Endothelial cell (in vitro differentiated cells): Measurements from ENCODE around the gene GRM4. TPM values are rescaled to one million over a fixed set of nuclear protein-coding genes. Genes with fewer than 3 reads are reported as not detected.

Experiments used
- DNase-seq: peaks from one replicate; pipeline ENCODE4 v3.0.0; 2021; ENCODE audit warnings: low spot score
- H3K27ac Mint-ChIP-seq: one replicate; pipeline ENCODE4 v1.8.0; 2021; ENCODE audit warnings: mixed read lengths, inconsistent platforms; ENCODE audit not compliant: unreplicated experiment
- H3K27me3 Mint-ChIP-seq: one replicate; pipeline ENCODE4 v1.8.0; 2021; ENCODE audit warnings: mild to moderate bottlenecking, moderate library complexity, mixed read lengths, inconsistent platforms; ENCODE audit not compliant: unreplicated experiment
- H3K36me3 Mint-ChIP-seq: one replicate; pipeline ENCODE4 v1.8.0; 2021; ENCODE audit warnings: mild to moderate bottlenecking, low read depth, mixed read lengths, inconsistent platforms; ENCODE audit not compliant: unreplicated experiment
- H3K4me1 Mint-ChIP-seq: one replicate; pipeline ENCODE4 v1.8.0; 2021; ENCODE audit warnings: mild to moderate bottlenecking, mixed read lengths, inconsistent platforms; ENCODE audit not compliant: unreplicated experiment
- H3K4me3 Mint-ChIP-seq: one replicate; pipeline ENCODE4 v1.8.0; 2021; ENCODE audit warnings: mild to moderate bottlenecking, mixed read lengths, inconsistent platforms; ENCODE audit not compliant: unreplicated experiment
- H3K9me3 Mint-ChIP-seq: one replicate; pipeline ENCODE4 v1.8.0; 2021; ENCODE audit warnings: mixed read lengths, inconsistent platforms; ENCODE audit not compliant: unreplicated experiment
- CTCF ChIP-seq: fragments of 200-600 bp; sonication (generic); IDR thresholded peaks from one replicate; pipeline ENCODE4 v1.5.0; 2021; ENCODE audit warnings: antibody characterized with exemption; ENCODE audit not compliant: unreplicated experiment
- total RNA-seq: library from RNA; stranded (reverse); fragmentation: NEBNext Ultra II Directional; extraction: Animal tissue kit (Norgen Biotek cat#: 25700); gene quantifications from one replicate; pipeline ENCODE4 v1.2.1, GENCODE V29; 2021; ENCODE audit not compliant: unreplicated experiment

GRM4 gene
- total RNA-seq, 1 donor from 2014 or later, result 2.6 TPM

- no peak for TF ChIP-seq CTCF
- no peak overlapping the region for H3K4me3 Mint-ChIP-seq
- DNase-seq, result no peak
- no peak overlapping the region for H3K27ac Mint-ChIP-seq
- peaks cover 2% of the 10 kb centered on the region for H3K27me3 Mint-ChIP-seq
- H3K4me1 Mint-ChIP-seq, result no peaks in the 10 kb centered on the region
- no peaks in the 10 kb centered on the region for H3K36me3 Mint-ChIP-seq
- H3K9me3 Mint-ChIP-seq, result no peaks in the 10 kb centered on the region
These were observed 145.6 kb downstream of the GRM4 start for GRCh38 chr6:34000281-34000680.

DNA sequence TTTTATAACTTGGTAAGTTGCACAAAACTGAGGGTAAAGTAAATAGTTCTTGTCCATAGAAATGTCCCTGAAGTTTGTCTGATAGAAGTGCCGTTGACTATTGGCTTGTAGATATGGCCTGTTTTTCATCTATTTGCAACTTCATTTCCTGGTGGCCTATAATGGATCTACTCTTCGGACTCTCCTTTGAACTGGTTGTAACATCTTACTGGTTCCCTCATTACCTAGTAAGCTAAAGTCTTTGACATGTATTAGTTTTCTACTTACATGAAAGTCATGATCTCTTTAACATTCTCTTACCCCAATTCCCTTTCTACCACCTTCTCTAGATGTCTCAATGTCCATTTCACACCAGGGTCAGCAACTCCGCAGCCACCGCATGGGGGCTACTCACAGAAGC is 146.3 kb downstream of the GRM4 start:
- TF ChIP-seq CTCF, result no peak
- Mint-ChIP-seq H3K27ac (no peak overlapping the region), H3K4me3 (no peak overlapping the region), H3K27me3 (peaks cover 3% of the 10 kb centered on the region), H3K4me1 (no peaks in the 10 kb centered on the region), H3K9me3 (no peaks in the 10 kb centered on the region), H3K36me3 (no peaks in the 10 kb centered on the region)
- DNase-seq, result no peak

- Mint-ChIP-seq H3K36me3 (no peaks in the 10 kb centered on the region), H3K9me3 (no peaks in the 10 kb centered on the region), H3K27me3 (peaks cover 3% of the 10 kb centered on the region), H3K4me3 (no peak overlapping the region), H3K4me1 (peaks cover 3% of the 10 kb centered on the region), H3K27ac (no peak overlapping the region)
- no peak for DNase-seq
- no peak for TF ChIP-seq CTCF
These were observed 147.2 kb downstream of the GRM4 start for GRCh38 chr6:33998660-33999059.

GRCh38 chr6:33997265-33997664 is 148.6 kb downstream of the GRM4 start:
- peaks cover 3% of the 10 kb centered on the region for H3K27me3 Mint-ChIP-seq
- TF ChIP-seq CTCF, result no peak
- no peak for DNase-seq
- H3K9me3 Mint-ChIP-seq, result no peaks in the 10 kb centered on the region
- H3K36me3 Mint-ChIP-seq, result no peaks in the 10 kb centered on the region
- H3K27ac Mint-ChIP-seq, result no peak overlapping the region
- H3K4me3 Mint-ChIP-seq, result no peak overlapping the region
- H3K4me1 Mint-ChIP-seq, result peaks cover 6% of the 10 kb centered on the region

- no peak for DNase-seq
- peaks cover 3% of the 10 kb centered on the region for H3K27me3 Mint-ChIP-seq
- peaks cover 6% of the 10 kb centered on the region for H3K4me1 Mint-ChIP-seq
- H3K9me3 Mint-ChIP-seq, result no peaks in the 10 kb centered on the region
- H3K36me3 Mint-ChIP-seq, result no peaks in the 10 kb centered on the region
- TF ChIP-seq CTCF, result no peak
- H3K4me3 Mint-ChIP-seq, result no peak overlapping the region
- H3K27ac Mint-ChIP-seq, result no peak overlapping the region
These were observed 149.8 kb downstream of the GRM4 start for GRCh38 chr6:33996120-33996475.
